GM23248 (cell line): ENCODE measurements around the gene NDUFAF3.

Experiments used
- EZH2 ChIP-seq: fragments of 200-600 bp; sonication (generic); IDR thresholded peaks from 2 replicates; pipeline ENCODE4 v1.6.1; 2018; ENCODE audit warnings: antibody characterized with exemption, mild to moderate bottlenecking; ENCODE audit not compliant: insufficient read depth, poor library complexity, severe bottlenecking
- EZH2phosphoT487 ChIP-seq: fragments of 200-600 bp; sonication (generic); IDR thresholded peaks from 2 replicates; pipeline ENCODE4 v1.6.1; 2018; ENCODE audit warnings: antibody characterized with exemption, moderate library complexity, mild to moderate bottlenecking, low read depth; ENCODE audit not compliant: insufficient read depth

GRCh38 chr3:48996640-48997039, 25.3 kb upstream of the NDUFAF3 start:
- TF ChIP-seq EZH2phosphoT487: no peak
- no peak for TF ChIP-seq EZH2
